OCI-M2 (cell line): ENCODE data around the gene LMO4.

Source experiments
- DNase-seq: peaks from one replicate; lab custom pipeline; 2025; ENCODE audit not compliant: unreplicated experiment; lab: John Stamatoyannopoulos, UW

LMO4 gene

GRCh38 chr1:87356591-87356990 is 27.9 kb downstream of the LMO4 start:
- no peak for DNase-seq

DNA sequence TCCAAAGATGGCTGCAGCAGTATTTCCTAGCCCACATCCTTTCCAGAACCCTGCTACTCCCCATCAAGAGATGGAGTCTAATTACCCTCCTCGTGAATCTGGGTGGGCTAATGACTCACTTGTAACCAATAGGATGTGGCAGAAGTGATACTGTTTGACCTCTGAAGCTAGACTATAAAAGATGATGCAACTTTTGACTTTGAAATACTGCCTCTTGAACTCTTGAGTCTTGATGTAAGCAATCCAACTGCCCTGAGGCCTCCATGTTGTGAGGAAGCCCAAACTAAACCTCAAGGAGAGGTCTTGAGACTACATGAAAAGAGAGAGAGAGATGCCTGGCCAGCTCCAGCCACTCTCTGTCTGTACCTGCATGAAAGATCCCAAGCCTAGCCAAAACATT is 29.5 kb downstream of the LMO4 start:
- no peak for DNase-seq

DNA sequence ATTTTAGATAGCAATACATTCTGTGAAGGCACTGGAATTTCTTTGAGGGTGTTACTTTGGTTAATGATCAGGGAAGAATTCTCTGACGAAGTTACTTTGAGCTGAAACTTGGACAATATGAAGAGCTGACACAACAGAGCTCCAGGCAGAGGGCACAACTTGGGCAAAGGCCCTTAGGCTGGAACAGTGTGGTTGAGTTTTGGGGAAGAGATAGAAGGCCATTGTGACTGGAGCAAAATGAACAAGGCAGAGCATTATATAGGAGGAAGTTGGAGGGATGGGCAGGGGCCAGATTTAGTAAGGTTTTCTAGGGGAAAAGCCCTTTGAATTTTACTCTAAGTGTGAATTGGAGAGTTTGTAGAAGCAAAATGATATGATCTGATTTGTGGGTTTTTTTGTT is 30.9 kb downstream of the LMO4 start:
- no peak for DNase-seq

DNA sequence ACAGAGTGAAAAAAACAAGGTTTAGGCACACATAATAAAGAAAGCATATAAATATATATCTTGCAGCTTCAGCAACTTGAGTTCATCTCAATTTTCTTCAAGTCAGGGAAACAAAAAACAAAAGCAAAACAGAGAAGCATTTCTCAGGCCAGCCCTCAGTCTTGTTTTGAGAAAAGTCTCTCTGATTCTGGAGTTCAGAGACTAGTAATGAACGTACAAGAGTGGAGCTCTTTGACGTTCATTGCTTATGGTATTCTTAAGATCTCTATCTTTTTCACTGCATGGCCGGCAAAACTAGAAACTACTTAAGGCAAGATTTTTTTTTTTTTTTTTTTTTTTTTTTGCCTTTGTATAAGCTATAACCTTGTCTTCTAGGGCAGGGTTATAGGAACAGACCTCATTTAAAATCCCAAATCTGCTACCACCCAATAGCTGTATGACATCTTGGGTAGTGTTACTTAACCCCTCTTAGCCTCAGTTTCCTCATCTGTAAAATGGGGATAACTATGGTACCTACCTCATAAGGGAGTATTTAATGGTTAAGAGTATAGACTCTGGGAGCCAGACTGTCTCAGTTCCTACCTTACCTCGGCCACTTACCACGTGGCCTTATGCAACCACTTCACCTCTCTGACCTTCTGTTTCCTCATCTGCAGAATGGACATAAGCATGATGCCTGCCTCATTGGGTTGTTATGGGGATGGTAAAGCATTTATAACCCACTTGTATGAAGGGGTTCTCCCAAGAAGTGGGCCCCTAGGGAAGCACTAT is 33.6 kb downstream of the LMO4 start:
- DNase-seq: no peak

DNA sequence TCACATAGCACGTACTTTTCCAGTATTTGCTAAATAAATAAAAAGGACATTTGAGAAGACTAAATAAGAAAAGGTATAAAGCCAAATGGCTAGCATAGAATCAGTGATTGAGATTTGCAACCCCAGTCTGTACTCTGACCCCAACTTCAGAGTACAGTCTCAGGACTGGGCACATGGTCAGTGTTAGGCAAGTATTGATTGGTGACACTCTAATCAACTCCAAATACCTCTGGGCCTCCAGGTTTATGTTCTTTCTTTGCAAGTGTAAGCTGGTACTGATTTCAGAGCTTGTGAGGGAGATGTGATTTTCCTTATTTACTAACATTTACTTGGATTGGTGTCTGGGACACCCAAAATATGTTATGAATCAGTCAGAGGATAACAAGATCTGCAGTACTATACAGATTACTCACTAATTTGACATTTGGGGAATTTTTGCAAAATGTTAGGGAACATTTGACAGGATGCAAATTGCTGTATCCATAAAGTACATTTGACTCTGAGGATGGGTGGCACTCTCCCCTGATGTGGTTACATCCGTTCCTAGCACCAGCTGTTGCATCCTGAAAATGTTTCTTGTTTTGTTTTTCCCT is 34.2 kb downstream of the LMO4 start:
- no peak for DNase-seq

GRCh38 chr1:87367549-87367948 is 38.9 kb downstream of the LMO4 start:
- no peak for DNase-seq

- DNase-seq: no peak
Observed at GRCh38 chr1:87368907-87369306, 40.2 kb downstream of the LMO4 start.

GRCh38 chr1:87369736-87370478 is 41.2 kb downstream of the LMO4 start:
- DNase-seq: no peak

DNA sequence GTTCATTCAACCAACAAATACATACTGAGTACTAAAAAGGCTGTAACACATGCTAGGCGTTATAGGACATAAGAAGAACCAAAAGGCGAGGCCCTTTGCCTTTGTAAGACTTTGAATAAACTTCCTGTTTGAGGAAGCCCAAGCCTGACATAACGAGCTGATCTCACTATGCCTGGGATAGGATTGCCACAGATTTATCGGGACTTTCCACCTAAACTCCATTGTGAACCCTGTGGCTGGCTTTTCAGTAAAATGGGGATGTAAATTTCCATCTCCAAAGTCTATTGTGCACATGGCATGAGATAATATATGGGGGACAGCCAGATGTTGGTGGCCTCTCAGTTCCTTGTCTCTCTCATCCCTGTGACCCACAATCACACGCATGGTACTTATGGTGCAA is 41.9 kb downstream of the LMO4 start:
- DNase-seq: no peak

DNA sequence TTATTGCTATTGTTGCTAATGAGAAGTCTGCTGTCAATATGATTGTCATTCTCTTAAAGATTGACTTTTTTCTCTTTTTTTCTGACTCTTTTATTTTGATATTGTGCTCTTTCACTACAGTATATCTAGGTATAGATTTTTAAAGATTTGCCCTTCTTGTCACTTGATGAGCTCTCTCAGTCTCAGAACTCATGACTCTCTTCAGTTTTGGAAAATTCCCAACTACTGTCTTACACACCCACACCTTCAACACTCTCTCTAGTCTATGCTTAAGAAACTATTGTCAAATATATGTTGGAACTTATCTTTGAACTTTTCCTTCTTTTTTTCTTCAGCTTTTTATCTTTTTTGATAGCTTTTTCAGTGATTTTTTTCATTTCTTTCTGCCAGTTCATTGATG is 50.6 kb downstream of the LMO4 start:
- DNase-seq: no peak

DNA sequence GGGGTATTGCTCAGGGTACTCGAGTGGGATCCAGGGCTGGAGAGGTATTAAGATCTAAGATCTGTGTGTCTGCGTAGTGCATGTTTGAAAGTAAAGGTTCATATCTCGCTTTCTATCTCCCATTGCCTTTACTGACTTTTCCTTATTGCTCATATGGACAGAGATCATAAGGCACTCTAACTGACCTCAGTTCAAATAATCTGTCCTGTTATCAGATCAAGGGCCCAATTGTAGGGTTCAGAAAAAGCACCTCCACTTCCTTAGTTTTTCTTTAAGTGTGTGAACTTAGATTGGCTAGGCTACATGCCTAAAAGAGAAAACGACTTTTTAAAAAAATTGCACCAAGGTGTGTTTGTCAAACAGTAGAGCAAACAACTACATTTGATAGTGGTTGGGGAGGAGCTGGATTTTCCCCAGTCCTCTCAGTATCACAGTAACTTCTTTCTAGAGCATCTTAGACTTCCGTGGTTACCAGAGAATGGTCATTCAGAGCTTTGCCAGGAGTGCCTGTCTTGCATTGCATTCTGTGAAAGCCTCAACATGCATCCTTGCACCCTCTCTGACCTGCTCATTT is 57.6 kb downstream of the LMO4 start:
- no peak for DNase-seq

DNA sequence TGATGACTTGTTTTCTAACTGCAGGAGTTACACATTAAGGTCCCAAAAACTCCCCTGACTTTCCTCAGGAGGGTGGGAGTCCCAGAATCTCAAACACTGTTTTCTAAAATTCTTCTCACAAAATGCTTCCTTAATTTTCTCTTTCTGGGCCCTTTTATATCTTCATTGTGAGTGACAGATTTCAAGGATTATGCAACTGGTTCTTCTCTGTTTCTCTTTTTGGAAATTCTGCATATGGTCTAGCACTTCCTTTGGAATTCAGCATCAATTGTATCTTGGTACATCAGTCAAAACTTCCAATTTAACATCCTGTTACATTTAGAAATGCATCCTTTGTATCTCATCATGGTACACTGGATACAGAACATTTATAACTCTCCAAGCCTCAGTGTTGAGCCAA is 59.7 kb downstream of the LMO4 start:
- DNase-seq: no peak

DNA sequence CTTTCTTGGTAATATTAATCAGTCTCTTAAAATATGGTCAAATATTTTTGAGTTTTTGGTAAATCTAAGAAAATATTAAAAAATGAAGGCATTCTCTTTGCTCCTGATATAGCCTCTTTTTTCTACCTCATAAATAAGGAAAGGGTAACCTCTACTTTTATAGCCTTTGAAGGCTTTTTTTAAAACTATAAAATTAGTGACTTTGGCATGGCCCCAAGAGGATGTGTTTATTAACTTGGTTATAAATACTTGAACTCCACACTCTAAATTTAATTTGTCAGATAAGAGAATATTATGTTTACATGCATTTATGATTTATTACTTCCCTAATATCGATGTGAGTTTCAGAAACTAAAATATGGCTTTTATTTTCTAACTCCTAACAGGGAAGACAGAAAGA is 60.3 kb downstream of the LMO4 start:
- no peak for DNase-seq

- no peak for DNase-seq
Observed at GRCh38 chr1:87389546-87389945, 60.9 kb downstream of the LMO4 start.

DNA sequence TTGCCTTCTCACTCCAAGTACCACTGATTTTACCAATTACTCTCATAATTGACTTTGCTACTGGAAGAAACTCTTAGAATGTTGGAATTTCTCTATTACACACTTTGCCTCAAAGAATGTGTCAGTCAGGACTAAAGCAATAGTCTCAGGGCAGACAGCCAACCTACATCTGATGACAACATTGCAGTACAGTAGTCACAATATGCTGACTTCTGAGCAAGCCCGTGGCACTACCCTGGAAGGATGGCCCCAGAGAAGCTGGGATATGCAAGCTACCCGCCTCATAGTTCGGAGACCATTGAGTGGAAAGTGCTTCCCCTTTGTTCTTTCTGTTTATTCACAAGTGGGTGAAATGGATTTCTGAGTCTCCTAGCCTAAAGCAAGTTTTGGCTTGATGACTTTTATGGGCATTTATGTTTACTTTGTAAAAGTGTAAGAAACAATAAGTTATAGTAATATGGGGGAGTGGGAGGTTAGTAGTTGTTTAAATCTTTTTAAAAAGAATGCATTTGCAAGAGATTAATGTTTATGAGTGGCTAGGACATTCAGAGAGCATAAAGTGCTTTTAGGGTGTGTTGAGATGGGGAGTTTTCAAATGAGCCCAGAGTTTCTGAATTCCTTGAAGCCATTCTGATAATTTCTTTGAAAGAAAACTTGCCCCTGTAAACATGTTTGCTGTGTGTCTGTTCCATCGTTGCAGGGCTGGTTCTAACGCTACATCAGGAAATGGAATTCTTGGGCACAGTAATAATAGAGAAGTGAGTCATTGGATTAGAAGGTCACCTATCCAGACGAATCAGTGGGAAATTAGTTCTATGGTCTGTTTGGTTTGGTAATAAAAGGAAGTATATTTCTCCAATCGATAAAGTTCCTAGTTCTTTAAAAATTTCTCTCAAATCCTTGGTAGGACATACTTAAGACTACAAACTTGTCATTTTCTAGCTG is 63.8 kb downstream of the LMO4 start:
- no peak for DNase-seq

DNA sequence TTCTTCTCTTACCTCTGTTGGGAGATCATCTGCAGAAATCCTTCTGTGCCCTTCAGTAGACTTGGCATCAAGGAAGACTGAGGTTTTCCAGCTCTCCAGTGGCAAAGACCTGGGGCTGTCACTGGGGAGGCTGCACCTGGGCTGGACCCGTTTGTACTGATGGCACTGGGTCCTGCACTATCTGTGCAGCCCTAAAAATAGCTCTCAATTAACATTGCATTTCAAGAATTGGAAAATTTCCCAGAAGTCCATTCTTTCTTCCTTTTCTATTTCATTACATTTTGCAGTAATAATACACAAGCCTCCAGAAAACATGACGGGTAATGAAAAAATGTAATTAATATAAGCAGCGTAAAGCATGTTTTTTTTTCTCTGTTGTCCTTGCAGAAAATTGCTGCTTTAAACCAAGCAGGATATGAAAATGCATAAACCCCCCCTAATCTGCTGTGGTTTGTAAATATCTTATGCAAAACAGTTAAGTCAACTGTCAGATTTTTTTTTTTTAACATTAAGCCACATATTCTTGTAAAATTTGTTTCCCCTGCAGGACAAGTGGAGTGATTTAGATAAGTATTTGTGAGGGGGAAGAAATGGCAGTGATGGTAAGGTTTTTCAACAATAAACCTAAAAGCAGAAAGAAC is 64.9 kb downstream of the LMO4 start:
- DNase-seq: no peak

- no peak for DNase-seq
Observed at GRCh38 chr1:87394513-87394912, 65.8 kb downstream of the LMO4 start.

- no peak for DNase-seq
Observed at GRCh38 chr1:87394982-87395381, 66.3 kb downstream of the LMO4 start.
